GM23338 (cell line): ENCODE data around the gene EREG. TPM values are rescaled to one million over a fixed set of nuclear protein-coding genes. Genes with fewer than 3 reads are reported as not detected.

Experiments used
- ATAC-seq: fragments of 200-7000 bp; cut with Tn5 transposase; 3 replicates; pipeline ENCODE4 v1.9.1; 2020
- DNase-seq: peaks from one replicate; pipeline ENCODE4 v3.0.0-alpha.2; 2015; ENCODE audit warnings: low spot score
- H2AFZ ChIP-seq: fragments of 200-600 bp; sonication (generic); 2 replicates; pipeline ENCODE4 v1.8.0; 2016; ENCODE audit warnings: antibody characterized with exemption, mild to moderate bottlenecking, moderate library complexity
- H3F3A ChIP-seq: fragments of 200-600 bp; sonication (generic); replicated peaks from 2 replicates; pipeline ENCODE4 v1.8.0; 2017; ENCODE audit warnings: antibody characterized with exemption, mixed run types, low read depth
- H3K27ac ChIP-seq: fragments of 200-600 bp; sonication (generic); 2 replicates; pipeline ENCODE4 v1.6.1; 2016; ENCODE audit warnings: low read depth
- H3K27me3 ChIP-seq: fragments of 200-600 bp; sonication (generic); 2 replicates; pipeline ENCODE4 v1.8.0; 2016; ENCODE audit warnings: mild to moderate bottlenecking, mixed run types, moderate library complexity; ENCODE audit not compliant: insufficient read depth
- H3K36me3 ChIP-seq: fragments of 200-600 bp; sonication (generic); 2 replicates; pipeline ENCODE4 v1.8.0; 2016; ENCODE audit warnings: mild to moderate bottlenecking; ENCODE audit not compliant: insufficient read depth
- H3K4me1 ChIP-seq: fragments of 200-600 bp; sonication (generic); 2 replicates; pipeline ENCODE4 v1.8.0; 2016; ENCODE audit warnings: mild to moderate bottlenecking, moderate library complexity; ENCODE audit not compliant: insufficient read depth
- H3K4me2 ChIP-seq: fragments of 200-600 bp; sonication (generic); 2 replicates; pipeline ENCODE4 v1.7.1; 2017; ENCODE audit warnings: mixed run types
- H3K4me3 ChIP-seq: fragments of 200-600 bp; sonication (generic); 2 replicates; pipeline ENCODE4 v1.6.1; 2016; ENCODE audit warnings: mixed run types
- H3K79me2 ChIP-seq: fragments of 200-600 bp; sonication (generic); replicated peaks from 2 replicates; pipeline ENCODE4 v1.8.0; 2017; ENCODE audit warnings: mild to moderate bottlenecking; ENCODE audit not compliant: insufficient read depth
- H3K9me2 ChIP-seq: fragments of 200-600 bp; sonication (generic); 2 replicates; pipeline ENCODE4 v1.8.0; 2017; ENCODE audit not compliant: insufficient read depth
- H4K20me1 ChIP-seq: fragments of 200-600 bp; sonication (generic); replicated peaks from 2 replicates; pipeline ENCODE4 v1.8.0; 2017; ENCODE audit warnings: mild to moderate bottlenecking; ENCODE audit not compliant: insufficient read depth
- H3K27ac Mint-ChIP-seq: 2 replicates; pipeline ENCODE4 v1.8.0; 2020; ENCODE audit warnings: inconsistent platforms, mild to moderate bottlenecking, moderate library complexity, mixed read lengths
- H3K27me3 Mint-ChIP-seq: 3 replicates; pipeline ENCODE4 v1.8.0; 2022; ENCODE audit warnings: low read depth, mild to moderate bottlenecking, moderate library complexity, mixed read lengths, inconsistent platforms; ENCODE audit not compliant: insufficient read depth, poor library complexity
- H3K36me3 Mint-ChIP-seq: 3 replicates; pipeline ENCODE4 v1.8.0; 2021; ENCODE audit warnings: low read depth, mild to moderate bottlenecking, inconsistent platforms, moderate library complexity, mixed read lengths
- H3K4me1 Mint-ChIP-seq: 3 replicates; pipeline ENCODE4 v1.8.0; 2020; ENCODE audit warnings: mild to moderate bottlenecking, inconsistent platforms, mixed read lengths
- H3K4me3 Mint-ChIP-seq: 3 replicates; pipeline ENCODE4 v1.8.0; 2021; ENCODE audit warnings: moderate library complexity, mild to moderate bottlenecking, inconsistent platforms, mixed read lengths
- H3K9me3 Mint-ChIP-seq: 3 replicates; pipeline ENCODE4 v1.8.0; 2020; ENCODE audit warnings: moderate library complexity, mild to moderate bottlenecking, inconsistent platforms, mixed read lengths
- CREB1 ChIP-seq: fragments of 250-450 bp; sonication (Bioruptor Pico); IDR thresholded peaks from 2 replicates; pipeline ENCODE4 v1.5.0; 2020; ENCODE audit warnings: low read depth, mild to moderate bottlenecking, moderate library complexity
- CTCF ChIP-seq, 2 experiments: fragments of 200-600 bp in 1 of 2; sonication (generic) in 1 of 2; conservative IDR thresholded peaks; 2 replicates each; pipeline versions ENCODE4 v1.5.1 to v1.6.1; 2016 to 2017; ENCODE audit warnings: antibody characterized with exemption in 2 of 2, low read depth in 2 of 2, mild to moderate bottlenecking in 2 of 2, moderate library complexity in 1 of 2
- ETS1 ChIP-seq: IDR thresholded peaks from 2 replicates; pipeline ENCODE4 v1.6.1; 2016; ENCODE audit warnings: antibody characterized with exemption
- EZH2 ChIP-seq: fragments of 200-600 bp; sonication (generic); IDR thresholded peaks from one replicate; pipeline ENCODE4 v1.8.0; 2017; ENCODE audit warnings: antibody characterized with exemption, mild to moderate bottlenecking, low read depth; ENCODE audit not compliant: unreplicated experiment
- EZH2phosphoT487 ChIP-seq: fragments of 200-600 bp; sonication (generic); IDR thresholded peaks from one replicate; pipeline ENCODE4 v1.8.1; 2018; ENCODE audit warnings: antibody characterized with exemption; ENCODE audit not compliant: unreplicated experiment
- JUNB ChIP-seq: IDR thresholded peaks from one replicate; pipeline ENCODE4 v1.6.1; 2016; ENCODE audit warnings: antibody characterized with exemption; ENCODE audit not compliant: unreplicated experiment
- NANOG ChIP-seq: IDR thresholded peaks from 2 replicates; pipeline ENCODE4 v1.6.1; 2016; ENCODE audit warnings: antibody characterized with exemption, borderline replicate concordance
- POLR2AphosphoS5 ChIP-seq: IDR thresholded peaks from 2 replicates; pipeline ENCODE4 v1.6.1; 2016; ENCODE audit warnings: antibody characterized with exemption, low read depth
- REST ChIP-seq: IDR thresholded peaks from one replicate; pipeline ENCODE4 v1.6.1; 2018; ENCODE audit warnings: antibody characterized with exemption; ENCODE audit not compliant: unreplicated experiment
- STAT1 ChIP-seq: IDR thresholded peaks from one replicate; pipeline ENCODE4 v1.6.1; 2016; ENCODE audit warnings: antibody characterized with exemption; ENCODE audit not compliant: unreplicated experiment
- ZNF114 ChIP-seq: fragments of 250-450 bp; sonication (Bioruptor Pico); IDR thresholded peaks from 2 replicates; pipeline ENCODE4 v1.5.0; 2020; ENCODE audit warnings: mild to moderate bottlenecking, moderate library complexity
- ZNF331 ChIP-seq: fragments of 250-450 bp; sonication (Bioruptor Pico); IDR thresholded peaks from 2 replicates; pipeline ENCODE4 v1.5.0; 2020; ENCODE audit warnings: low read depth, mild to moderate bottlenecking, moderate library complexity
- ZNF462 ChIP-seq: fragments of 250-450 bp; sonication (Bioruptor Pico); IDR thresholded peaks from 2 replicates; pipeline ENCODE4 v1.5.0; 2020; ENCODE audit warnings: mild to moderate bottlenecking, moderate library complexity
- polyA plus RNA-seq: library from polyadenylated mRNA; unstranded; fragments of >200 nt; fragmentation: Nextera tagmentation; extraction: Ambion mirVana; gene quantifications from 2 replicates; pipeline ENCODE4 v1.2.1, GENCODE V29; 2016
- total RNA-seq: library from RNA; depleted of rRNA; stranded (reverse); fragments of >200 nt; shearing (Covaris generic); gene quantifications from 2 replicates; pipeline ENCODE4 v1.2.3, GENCODE V29; 2014

EREG gene
- total and polyA plus RNA-seq, 2 experiments from 2014 or later, result not detected

- no peaks in the 10 kb centered on the region for H3K79me2 ChIP-seq
- no peak overlapping the region for H3K27ac Mint-ChIP-seq
Observed at GRCh38 chr4:74387790-74388189, 22.8 kb downstream of the EREG start.

More at GRCh38 chr4:74387790-74388189, 22.8 kb downstream of the EREG start:
- Histone ChIP-seq H3K27ac (no peak overlapping the region), H2AFZ (no peak overlapping the region), H3K36me3 (no peaks in the 10 kb centered on the region), H3K27me3 (no peaks in the 10 kb centered on the region), H3K4me1 (no peaks in the 10 kb centered on the region), H3K4me2 (no peak overlapping the region), H4K20me1 (no peaks in the 10 kb centered on the region), H3K9me2 (no peaks in the 10 kb centered on the region), H3K4me3 (no peak overlapping the region), H3F3A (no peaks in the 10 kb centered on the region)
- no peak overlapping the region for H3K4me3 Mint-ChIP-seq
- H3K4me1 Mint-ChIP-seq, result no peaks in the 10 kb centered on the region
- no peaks in the 10 kb centered on the region for H3K27me3 Mint-ChIP-seq
- no peaks in the 10 kb centered on the region for H3K36me3 Mint-ChIP-seq
- DNase-seq, result no peak
- ATAC-seq, result no peak
- TF ChIP-seq NANOG (no peak), REST (no peak), CREB1 (CRISPR knock-in tag) (no peak), POLR2AphosphoS5 (no peak), EZH2 (no peak), ETS1 (no peak), EZH2phosphoT487 (no peak), JUNB (no peak), ZNF462 (no peak), ZNF114 (CRISPR knock-in tag) (no peak), STAT1 (no peak), ZNF331 (no peak), CTCF (conservative IDR thresholded peaks at IDR 0.05; ENCODE audit: low read depth in 2 of 2) (no peak)
- H3K9me3 Mint-ChIP-seq, result no peaks in the 10 kb centered on the region
